Amygdala (tissue), 56 donors: ENCODE data around the gene A1CF.
"Not testable (repeated sequence)": the region's sequence is repeated elsewhere in the genome, so short reads cannot be mapped to it uniquely, and the experiment has no call there.

ENCODE experiments used
- DNase-seq, 56 donors: peaks; one replicate each; lab custom pipeline; 2025; lab: John Stamatoyannopoulos, UW

A1CF gene

DNA sequence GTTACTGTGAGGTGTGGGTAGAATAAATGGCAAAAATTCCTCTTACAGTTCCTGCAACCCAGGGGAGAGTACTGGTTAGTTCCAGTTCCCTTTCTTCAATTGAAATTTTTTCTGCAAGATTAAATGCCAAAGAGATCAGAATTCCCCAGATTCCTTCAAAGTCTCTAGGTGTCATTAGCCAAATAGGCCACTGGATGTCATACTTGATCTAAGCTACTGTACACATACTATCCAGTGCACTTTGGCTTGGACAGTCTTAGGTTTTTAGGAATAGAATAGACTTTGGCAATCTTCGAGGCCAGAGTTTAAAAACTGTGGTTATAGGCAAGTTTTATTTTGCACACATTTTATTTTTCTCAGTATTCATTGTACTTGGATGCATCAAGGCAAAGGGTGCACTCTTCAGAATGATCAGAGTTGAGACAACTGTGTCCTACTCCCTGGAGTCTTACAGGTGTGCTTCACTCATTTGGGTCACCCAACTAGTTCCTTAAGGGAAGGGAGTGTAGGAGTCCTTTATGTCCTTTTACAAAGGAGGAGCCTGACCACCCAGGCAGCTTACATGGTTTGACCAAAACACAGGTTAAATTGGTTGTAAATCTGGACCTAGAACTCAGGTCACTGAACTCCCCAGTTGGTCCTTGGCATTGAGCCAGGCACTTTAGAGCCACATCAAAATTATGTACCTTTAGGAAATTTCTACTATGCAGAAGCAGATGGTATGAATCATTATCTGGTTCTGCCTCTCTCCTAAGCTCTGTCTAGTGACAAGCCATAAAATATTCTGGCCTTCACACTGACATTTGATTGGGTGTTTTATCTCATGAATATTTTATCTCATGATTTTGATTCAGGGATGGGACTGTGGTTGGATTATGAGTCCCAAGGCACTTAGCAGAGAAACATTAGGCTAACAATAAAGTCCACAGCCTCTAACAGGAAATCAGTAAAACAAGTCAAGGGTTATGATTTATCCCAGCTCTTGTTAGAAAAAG, 96.2 kb downstream of the A1CF start:
- no peak for DNase-seq

DNA sequence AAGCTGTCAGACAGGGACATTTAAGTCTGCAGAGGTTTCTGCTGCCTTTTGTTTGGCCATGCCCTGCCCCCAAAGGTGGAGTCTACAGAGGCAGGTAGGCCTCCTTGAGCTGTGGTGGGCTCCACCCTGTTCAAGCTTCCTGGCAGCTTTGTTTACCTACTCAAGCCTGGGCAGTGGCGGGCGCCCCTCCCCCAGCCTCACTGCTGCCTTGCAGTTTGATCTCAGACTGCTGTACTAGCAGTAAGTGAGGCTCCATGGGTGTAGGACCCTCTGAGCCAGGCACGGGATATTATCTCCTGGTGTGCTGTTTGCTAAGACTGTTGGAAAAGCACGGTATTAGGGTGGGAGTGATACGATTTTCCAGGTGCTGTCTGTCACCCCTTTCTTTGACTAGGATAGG, 97.5 kb downstream of the A1CF start:
- not testable (repeated sequence) for DNase-seq

GRCh38 chr10:50782017-50782416, 103.4 kb downstream of the A1CF start:
- not testable (repeated sequence) for DNase-seq

DNA sequence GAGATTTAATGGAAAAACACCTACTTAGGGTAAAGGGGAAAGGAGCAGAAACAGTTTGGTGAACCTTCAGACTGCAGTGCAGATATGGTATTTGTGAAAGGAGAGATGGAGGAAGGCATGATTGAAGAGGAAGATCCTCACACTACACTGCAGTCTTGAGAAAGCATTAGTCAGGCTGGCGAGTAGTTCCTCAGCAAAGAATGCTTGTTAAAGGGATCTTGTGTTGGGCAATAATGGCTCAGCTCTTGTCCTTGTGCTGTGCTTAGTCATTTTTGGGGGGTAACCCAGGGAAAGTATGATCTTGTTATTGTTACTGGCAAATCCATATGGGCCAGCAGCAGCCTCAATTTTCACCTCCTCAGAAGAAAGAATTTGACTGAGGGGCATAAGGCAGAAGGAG, 105.4 kb downstream of the A1CF start:
- not testable (repeated sequence) for DNase-seq

- not testable (repeated sequence) for DNase-seq
Measured at GRCh38 chr10:50774868-50775267, 110.6 kb downstream of the A1CF start.

DNA sequence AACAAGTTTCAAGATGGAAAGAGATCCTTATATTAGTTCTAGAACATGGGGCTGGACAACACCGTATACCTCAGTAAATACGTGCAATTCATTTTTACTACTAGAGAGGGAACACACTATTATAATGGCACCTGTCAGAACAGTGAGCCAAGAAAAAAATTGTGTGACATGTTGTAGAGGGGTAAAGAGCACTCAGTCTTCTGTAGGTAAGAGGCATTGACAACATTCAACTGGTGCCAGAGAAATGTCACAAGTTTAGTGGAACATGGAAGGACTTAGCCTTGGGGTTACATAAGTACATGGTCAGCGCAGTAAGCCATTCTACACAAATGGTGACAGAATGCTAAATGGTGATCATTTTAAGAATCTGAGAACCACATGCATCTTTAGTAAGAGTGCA, 113.4 kb downstream of the A1CF start:
- DNase-seq = not testable (repeated sequence)

GRCh38 chr10:50766774-50767513, 118.5 kb downstream of the A1CF start:
- not testable (repeated sequence) for DNase-seq
